Neutrophil (primary cell): ENCODE measurements around the gene ENTREP3.
"Not testable (repeated sequence)": the region's sequence is repeated elsewhere in the genome, so short reads cannot be mapped to it uniquely, and the experiment has no call there.

Experiments
- H3K27ac ChIP-seq: fragments of 200-600 bp; sonication (generic); 2 replicates; pipeline ENCODE4 v1.5.1; 2016; ENCODE audit warnings: mild to moderate bottlenecking, moderate library complexity
- H3K27me3 ChIP-seq: fragments of 200-600 bp; sonication (generic); 2 replicates; pipeline ENCODE4 v1.6.0; 2016; ENCODE audit warnings: mild to moderate bottlenecking
- H3K36me3 ChIP-seq: fragments of 200-600 bp; sonication (generic); 2 replicates; pipeline ENCODE4 v1.5.1; 2017
- H3K4me1 ChIP-seq, 2 experiments: fragments of 200-600 bp in 1 of 2; sonication (generic) in 1 of 2; 1 replicate in 1 of 2; 2 replicates in 1 of 2; pipeline versions ENCODE4 v1.5.1 to v1.6.1; 2013 to 2016; ENCODE audit warnings: low read depth in 1 of 2, low read length in 1 of 2, mild to moderate bottlenecking in 1 of 2, moderate library complexity in 1 of 2; ENCODE audit not compliant: control insufficient read depth in 1 of 2, insufficient read depth in 1 of 2
- H3K4me3 ChIP-seq, 2 experiments: fragments of 200-600 bp in 1 of 2; sonication (generic) in 1 of 2; 1 replicate in 1 of 2; 2 replicates in 1 of 2; pipeline ENCODE4 v1.5.1; 2013 to 2016; ENCODE audit warnings: low read depth in 1 of 2, low read length in 1 of 2, mild to moderate bottlenecking in 1 of 2, moderate library complexity in 1 of 2
- H3K9me3 ChIP-seq: fragments of 200-600 bp; sonication (generic); 2 replicates; pipeline ENCODE4 v1.5.1; 2016
- TF ChIP-seq, protein P1 (sequence below): fragments of 200-600 bp; sonication (generic); IDR thresholded peaks from 2 replicates; pipeline ENCODE4 v1.5.1; 2016; ENCODE audit warnings: antibody characterized with exemption

Gene ENTREP3

DNA sequence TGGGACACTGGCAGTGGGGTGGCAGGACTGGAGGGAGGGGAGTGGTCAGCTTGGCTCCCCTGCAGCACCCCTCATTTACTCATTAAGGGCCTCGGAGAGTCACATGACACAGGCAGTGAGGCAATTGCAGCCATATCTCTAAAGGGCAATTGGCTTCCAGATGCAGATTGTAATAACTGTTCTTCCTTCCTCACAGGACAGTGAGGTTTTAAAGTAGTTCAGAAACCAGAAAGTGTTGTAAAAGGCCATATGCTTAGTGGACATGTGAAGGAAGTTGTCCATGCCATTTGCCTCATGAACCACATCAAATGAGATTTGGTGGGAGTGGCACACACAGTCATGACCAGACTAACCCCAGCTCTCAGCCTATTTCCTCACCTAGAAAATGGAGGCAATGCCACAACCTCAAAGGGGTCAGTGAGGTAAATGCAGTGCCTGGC is 35.7 kb downstream of the ENTREP3 start:
- Histone ChIP-seq H3K4me3 (peak overlapping the region; percentile 28 to 35), H3K4me1 (peaks cover 80 to 90% of the 10 kb centered on the region in 2 experiments), H3K9me3 (no peaks in the 10 kb centered on the region), H3K27ac (peak overlapping the region; percentile 91), H3K27me3 (no peaks in the 10 kb centered on the region), H3K36me3 (no peaks in the 10 kb centered on the region)
- TF ChIP-seq, protein P1, sequence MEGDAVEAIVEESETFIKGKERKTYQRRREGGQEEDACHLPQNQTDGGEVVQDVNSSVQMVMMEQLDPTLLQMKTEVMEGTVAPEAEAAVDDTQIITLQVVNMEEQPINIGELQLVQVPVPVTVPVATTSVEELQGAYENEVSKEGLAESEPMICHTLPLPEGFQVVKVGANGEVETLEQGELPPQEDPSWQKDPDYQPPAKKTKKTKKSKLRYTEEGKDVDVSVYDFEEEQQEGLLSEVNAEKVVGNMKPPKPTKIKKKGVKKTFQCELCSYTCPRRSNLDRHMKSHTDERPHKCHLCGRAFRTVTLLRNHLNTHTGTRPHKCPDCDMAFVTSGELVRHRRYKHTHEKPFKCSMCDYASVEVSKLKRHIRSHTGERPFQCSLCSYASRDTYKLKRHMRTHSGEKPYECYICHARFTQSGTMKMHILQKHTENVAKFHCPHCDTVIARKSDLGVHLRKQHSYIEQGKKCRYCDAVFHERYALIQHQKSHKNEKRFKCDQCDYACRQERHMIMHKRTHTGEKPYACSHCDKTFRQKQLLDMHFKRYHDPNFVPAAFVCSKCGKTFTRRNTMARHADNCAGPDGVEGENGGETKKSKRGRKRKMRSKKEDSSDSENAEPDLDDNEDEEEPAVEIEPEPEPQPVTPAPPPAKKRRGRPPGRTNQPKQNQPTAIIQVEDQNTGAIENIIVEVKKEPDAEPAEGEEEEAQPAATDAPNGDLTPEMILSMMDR: no peak

DNA sequence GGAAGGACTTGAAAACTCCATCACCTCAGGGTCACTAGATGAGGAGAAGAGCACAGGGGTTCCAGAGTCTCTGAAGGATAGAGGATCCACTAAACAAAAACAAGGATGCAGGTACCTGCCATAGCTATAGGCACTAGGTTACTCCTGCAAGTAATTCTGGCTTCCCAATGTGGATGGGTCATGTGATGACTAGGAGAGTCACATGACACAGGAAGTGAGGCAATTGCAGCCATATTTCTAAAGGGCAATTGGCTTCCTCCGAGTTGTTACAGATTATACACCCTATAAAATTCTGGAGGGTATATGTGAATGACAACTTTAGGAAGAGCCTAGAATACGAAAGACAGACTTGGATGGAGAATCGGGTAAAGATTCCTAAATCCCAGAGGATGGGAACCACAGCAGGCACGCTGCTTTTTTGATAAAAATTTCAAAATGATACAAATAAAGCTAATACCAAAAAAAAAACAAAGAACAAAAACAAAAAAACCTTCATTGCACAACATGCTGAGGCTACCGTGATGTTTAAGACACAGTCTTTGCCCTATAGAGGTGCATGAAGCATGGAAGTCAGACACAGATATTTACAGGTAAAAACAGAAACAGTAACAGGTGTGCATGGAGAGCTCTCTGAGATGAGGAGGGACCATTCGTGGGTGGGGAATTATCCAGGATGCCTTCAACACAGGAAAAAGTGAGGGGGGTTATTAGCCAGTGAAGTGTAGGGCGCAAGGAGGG is 36.3 kb downstream of the ENTREP3 start:
- TF ChIP-seq, protein P1: no peak
- H3K27me3 ChIP-seq: no peaks in the 10 kb centered on the region
- H3K4me3 ChIP-seq: peak overlapping the region; percentile 28 to 35
- H3K27ac ChIP-seq: peak overlapping the region; percentile 91
- no peaks in the 10 kb centered on the region for H3K36me3 ChIP-seq
- H3K9me3 ChIP-seq: no peaks in the 10 kb centered on the region
- H3K4me1 ChIP-seq: peaks cover 77 to 87% of the 10 kb centered on the region in 2 experiments

DNA sequence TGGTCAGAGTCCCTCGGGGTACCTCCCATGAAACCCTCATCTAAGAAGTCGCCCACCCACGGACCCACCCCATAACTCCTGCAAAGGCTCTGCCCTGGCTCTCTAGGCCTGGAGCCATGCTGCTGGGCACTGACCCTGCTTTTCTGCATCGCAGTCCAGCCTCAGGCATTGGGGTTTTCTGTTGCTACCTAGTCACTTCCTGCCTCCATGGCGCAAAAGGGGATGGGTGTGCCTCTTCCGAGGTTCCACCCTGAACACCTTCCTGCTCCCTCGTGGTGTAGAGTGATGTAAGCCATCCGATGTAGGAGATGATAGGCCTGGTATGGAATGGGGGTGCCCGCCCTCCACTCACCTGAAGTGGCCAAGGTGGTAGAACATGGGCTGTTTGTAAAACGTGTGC is 40.6 kb downstream of the ENTREP3 start:
- peaks cover 14% of the 10 kb centered on the region for H3K36me3 ChIP-seq
- not testable (repeated sequence) for H3K27me3 ChIP-seq, H3K9me3 ChIP-seq
- peaks cover 62 to 78% of the 10 kb centered on the region in 2 experiments for H3K4me1 ChIP-seq
- H3K27ac ChIP-seq: peak overlapping the region; percentile 82
- peak overlapping the region in 1 of 2 experiments; percentile 29 for H3K4me3 ChIP-seq

DNA sequence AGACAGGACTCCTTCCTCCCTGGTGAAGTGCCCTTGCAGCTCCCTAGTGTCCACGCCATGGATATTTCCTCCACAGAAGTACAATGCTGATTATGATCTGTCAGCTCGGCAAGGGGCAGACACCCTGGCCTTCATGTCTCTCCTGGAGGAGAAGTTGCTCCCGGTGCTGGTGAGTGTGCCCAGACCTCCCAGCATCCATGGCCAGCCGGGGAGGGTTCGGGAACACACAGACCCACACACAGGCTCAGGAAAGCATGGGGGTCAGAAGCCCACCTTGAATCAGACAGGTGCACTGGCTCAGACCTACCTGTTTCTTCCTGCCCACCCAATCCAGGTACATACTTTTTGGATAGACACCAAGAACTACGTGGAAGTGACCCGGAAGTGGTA is 43.2 kb downstream of the ENTREP3 start:
- H3K4me3 ChIP-seq: peak overlapping the region; percentile 74 to 87

DNA sequence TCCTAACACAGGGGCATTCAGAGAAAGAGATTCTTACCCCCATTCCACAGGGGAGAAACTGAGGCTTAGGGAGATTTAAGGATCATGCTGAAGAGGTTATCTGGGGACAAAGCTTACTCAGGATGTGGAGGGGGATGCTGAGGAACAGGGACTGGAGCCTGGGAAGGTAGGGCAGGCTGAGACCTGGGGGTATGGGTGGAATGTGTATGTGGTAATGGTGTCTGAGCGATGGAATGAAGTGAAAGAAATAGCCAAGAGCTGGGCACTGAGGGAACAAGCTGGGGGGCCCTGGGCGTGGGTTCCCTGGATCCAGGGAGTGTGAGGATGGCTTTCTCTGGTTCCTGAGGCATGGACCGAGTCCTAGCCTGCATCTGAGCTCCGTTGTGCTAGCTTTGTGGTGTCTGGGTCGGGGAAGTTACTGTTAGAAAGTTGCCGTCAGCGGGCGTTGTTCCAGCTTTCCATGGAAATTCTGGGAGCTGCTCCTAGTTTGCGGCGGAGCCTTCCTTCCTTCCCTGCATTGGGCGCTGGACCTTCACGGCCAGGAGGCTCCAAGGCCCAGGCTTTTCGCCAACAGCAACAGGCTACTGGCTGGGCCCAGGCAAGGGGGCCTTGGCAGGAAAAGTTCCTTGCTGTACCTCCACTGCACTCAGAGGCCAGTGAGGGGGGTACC is 43.8 kb downstream of the ENTREP3 start:
- peaks cover 79% of the 10 kb centered on the region in 2 experiments for H3K4me1 ChIP-seq
- H3K27ac ChIP-seq: peak overlapping the region; percentile 99
- peak overlapping the region; percentile 74 to 87 for H3K4me3 ChIP-seq
- not testable (repeated sequence) for H3K27me3 ChIP-seq, H3K9me3 ChIP-seq
- H3K36me3 ChIP-seq: peaks cover 14% of the 10 kb centered on the region

More for the DNA sequence above, 43.2 kb downstream of the ENTREP3 start:
- Histone ChIP-seq H3K27ac (peak overlapping the region; percentile 99), H3K4me1 (peaks cover 78% of the 10 kb centered on the region in 2 experiments), H3K36me3 (peaks cover 14% of the 10 kb centered on the region)
- H3K27me3 ChIP-seq, H3K9me3 ChIP-seq: not testable (repeated sequence)

DNA sequence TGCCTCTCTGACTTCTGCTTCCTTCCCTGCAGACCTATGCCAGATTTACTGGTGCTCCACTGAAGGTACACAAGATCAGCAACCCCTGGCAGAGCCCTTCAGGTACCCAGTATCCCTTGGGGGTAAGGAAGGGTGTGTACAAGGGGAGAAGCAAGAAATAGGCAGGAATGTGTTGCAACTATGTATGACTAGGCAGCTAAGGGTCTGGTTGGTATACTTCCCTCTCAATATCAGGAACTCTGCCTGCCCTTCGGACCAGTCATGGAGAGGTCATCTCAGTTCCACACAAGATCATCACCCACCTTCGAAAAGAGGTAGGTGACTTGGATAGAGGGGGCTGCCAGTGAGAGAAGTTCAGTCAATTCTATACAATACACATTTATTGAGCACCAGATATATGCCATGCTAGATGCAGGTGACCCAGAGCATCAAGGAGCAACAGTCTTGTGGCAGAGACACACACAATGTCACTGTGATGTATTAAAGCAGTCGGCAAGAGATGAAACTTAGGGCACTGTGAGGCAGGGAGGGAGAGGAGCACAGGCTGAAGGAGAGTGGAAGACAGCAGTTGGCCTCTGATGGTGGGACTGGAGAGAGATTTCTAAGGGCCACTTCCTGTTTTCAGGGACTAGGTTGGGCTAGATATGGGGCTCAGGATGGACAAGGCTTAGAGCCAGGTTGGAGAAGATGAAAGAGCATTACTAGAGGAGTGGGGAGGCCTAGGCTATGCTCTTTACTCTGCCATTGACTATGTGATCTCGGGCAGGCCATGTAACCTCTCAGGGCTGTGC is 44.8 kb downstream of the ENTREP3 start:
- H3K4me3 ChIP-seq: peak overlapping the region; percentile 74 to 87
- H3K27ac ChIP-seq: peak overlapping the region; percentile 99

More for the DNA sequence above, 44.8 kb downstream of the ENTREP3 start:
- TF ChIP-seq, protein P1: no peak
- H3K9me3 ChIP-seq: no peaks in the 10 kb centered on the region
- H3K27me3 ChIP-seq: no peaks in the 10 kb centered on the region
- peaks cover 14% of the 10 kb centered on the region for H3K36me3 ChIP-seq
- peaks cover 69% of the 10 kb centered on the region in 2 experiments for H3K4me1 ChIP-seq
